Activated CD4-positive, CD25-positive, alpha-beta regulatory T cell (primary cell): ENCODE results near the gene DTX1.
"Not testable (repeated sequence)": the region's sequence is repeated elsewhere in the genome, so short reads cannot be mapped to it uniquely, and the experiment has no call there.

Experiments used
- DNase-seq, 4 experiments: peaks; one replicate each; lab custom pipeline; 2025; lab: John Stamatoyannopoulos, UW

The DTX1 gene

DNA sequence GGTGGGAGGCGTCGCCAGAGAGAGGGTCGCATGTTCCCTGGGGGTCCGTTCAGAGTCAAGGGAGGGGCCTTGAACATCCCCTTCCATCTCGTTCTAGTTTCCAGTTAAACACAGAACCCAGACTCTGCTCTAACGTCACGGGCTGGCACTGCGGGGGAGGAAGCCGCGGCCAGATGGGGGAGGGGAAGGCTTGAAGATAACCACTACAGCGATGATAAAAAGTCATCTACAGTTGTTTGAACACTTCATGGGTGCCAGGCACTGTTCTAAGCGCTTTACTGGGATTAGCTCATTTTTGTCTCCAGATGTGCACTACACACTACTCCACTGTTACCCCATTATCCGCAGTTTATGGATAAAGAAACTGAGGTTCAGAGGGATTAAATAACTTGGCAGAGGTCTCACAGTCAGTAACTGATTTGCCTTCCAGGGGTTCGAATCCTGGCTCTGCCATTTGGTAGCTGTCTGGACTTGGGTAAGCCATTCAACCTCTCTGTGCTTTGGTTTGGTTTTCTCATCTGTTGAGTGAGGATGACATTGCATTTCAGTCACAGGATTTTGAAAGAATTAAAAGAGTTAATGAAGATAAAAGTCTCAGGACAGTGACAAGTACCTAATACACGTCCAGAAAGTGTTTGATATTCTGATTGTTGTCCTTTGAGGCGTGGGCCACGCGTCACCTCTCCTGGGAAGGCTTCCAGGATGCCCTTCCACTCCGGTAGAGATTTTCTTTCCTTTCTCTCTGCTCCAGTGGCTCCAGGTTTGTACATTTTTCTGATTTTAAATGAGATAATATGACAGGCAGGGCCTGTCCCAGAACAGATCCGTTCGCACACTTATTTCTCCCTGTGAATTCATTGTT lies 79.8 kb downstream of the DTX1 start:
- DNase-seq, result peak in 3 of 4 experiments; percentile 21 to 34 (median 30)

DNA sequence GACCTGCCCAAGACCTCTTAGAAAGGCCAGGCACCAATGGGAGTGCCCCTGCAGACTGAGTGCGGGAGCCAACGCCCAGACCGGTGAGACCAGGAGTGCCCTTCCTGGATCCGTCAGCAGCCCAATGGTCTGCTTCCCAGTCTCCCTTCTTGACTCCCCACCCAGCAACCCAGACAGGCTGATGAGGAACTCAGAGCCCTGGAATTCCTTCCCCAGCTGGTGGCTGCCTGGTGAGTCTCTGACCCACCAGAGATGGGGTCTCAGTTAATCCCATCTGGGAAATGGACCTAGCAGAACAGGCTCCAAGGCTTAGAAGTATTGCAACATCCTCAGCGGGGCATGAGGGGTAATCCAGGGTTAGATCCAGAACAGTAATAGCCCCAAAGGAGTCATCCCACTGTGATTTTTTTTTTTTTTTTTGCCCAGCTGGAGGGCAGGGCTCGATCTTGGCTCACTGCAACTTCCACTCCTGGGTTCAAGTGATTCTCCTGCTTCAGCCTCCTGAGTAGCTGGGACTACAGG lies 80.5 kb downstream of the DTX1 start:
- no peak for DNase-seq

DNA sequence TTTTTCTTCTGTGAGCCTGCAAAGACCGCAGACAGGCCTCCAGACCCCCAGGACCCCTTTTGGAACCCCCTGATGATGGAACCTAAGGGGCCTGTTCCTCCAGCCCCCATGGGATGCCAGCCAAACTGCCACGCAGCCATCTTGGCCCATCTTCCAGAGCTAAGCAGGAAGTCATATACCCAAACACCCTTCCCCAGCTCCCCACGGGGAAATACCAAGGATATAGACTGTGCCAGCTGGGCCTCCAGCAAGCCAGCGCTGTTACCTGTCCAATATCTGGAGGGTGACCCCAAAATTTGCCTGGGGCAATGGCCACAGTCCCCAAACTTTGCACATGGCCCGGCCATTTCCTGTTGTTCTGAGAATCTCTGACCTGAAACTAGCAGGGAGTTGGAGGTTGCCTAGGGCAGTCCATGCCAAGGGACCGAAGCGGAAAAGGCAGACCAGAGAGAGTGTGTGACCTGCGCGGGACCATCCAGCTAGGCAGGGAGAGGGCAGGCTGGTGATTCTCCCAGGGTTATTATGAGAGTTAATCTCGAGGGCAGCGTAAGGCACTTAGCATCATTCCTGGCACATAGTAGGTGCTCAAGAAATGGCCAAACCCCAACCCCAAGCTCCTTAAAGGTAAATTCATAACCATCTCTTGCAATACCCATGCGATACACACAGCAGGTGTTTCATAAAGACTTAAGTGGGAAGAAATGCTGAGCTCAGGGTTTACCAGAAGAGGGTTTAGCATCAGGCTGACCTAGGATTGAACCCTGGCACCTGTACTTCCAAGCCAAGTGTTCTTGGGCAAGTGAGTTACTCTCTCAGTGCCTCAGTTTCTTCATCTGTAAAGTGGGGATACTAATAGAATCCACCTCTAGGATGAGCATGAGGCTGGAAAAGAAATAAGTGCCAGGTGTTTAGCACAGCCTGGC lies 81.6 kb downstream of the DTX1 start:
- DNase-seq, result no peak

DNA sequence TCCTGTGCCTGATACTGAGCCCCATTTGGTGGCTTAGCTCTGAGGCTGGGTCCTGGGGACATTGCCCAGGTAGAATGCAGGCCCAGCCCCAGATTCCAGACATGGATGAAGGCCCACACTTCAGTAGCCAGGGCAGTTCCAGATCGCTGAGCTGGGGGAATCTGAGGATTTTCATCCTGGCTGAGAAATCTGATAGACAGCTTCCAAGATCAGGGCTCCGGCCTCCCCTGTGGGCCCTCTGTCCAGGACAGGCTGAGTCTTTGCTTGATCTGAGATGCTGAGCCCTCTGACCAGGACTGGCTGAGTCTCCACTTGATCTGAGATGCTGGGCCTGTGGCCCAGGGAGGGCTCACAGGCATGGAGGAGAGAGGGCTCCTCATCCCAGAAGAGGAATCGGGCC lies 82.3 kb downstream of the DTX1 start:
- DNase-seq, result no peak

DNA sequence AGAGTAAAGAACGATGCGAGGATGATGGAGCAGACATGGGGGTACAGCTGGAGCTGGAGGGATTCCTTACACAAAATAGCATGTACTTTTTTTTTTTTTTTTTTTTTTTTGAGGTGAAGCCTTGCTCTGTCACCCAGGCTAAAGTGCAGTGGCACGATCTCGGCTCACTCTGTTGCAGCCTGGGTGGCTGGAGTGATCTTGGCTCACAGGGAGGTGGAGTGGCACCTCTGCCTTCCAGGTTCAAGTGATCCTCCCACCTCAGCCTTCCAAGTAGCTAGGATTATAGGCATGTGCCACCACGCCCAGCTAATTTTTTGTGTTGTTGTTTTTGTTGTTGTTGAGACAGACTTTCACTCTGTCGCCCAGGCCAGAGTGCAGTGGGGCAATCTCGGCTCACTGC lies 84.2 kb downstream of the DTX1 start:
- DNase-seq, result no peak

DNA sequence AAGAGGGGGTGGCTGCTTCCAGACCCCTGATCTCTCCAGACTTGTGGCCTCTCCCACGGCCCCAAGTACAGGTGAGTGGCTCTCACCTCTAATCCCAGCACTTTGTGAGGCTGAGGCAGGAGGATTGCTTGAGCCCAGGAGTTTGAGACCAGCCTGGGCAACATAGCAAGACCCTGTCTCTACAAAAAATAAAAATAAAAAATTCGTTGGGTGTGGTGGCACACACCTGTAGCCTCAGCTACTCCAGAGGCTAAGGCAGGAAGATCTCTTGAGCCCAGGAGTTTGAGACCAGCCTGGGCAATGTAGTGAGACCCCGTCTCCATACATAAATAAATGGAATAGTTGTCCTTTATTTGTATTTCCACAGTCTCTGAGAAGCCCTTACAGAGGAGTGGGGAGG lies 85.2 kb downstream of the DTX1 start:
- not testable (repeated sequence) for DNase-seq

DNA sequence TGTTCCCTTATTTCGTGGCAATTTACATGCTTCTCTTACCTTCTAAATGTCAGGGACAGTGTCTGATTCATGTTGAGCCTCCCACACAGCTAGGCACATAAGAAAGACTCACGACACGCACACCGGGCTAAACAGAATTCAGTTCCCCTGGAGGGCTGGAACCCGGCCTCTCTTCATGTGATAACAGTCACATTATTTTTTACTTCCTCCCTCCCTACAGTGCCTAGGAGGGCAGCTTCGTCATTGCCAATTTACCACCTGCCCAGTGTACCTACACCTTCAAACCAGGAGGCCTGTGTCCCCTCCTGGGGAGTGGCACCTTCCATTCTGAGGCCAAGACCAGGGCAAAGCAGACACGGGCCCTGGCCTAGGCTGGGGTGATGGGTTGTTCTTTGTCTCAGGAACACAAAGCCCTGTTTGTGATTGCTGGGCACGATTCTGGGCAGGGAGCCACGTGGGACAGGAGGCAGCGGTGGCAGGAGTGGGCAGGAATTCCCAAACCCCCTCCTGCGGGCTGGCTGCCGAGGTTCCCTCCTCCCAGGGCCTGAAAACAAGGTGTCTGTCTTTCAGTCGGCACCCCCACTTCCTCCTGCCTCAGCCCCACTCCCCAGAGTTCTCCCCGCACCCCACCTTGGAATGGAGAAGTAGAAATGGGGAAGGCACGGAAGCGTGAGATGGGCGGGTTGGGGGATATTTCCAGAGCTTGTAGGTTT lies 85.8 kb downstream of the DTX1 start:
- DNase-seq, result no peak

DNA sequence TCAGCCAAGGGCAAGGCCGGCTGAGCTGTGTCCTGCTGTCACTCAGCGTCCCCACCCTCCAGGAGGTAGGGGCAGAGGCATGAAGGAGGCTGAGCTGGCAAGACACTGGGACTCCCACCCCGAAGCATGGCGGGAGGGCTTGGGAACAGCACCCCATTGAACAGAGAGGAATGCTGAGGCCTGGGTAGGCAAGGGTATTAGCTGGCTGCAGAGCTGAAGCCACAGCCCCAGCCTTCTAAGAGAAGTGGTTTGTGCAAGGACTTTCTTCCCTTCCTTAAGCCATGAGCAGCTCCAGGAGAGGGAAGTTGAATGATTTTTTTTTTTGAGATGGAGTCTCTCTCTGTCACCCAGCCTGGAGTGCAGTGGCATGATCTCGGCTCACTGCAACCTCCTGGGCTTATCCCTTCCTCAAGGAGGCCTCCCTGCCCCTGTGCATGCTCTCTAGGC lies 86.4 kb downstream of the DTX1 start:
- DNase-seq, result no peak

DNA sequence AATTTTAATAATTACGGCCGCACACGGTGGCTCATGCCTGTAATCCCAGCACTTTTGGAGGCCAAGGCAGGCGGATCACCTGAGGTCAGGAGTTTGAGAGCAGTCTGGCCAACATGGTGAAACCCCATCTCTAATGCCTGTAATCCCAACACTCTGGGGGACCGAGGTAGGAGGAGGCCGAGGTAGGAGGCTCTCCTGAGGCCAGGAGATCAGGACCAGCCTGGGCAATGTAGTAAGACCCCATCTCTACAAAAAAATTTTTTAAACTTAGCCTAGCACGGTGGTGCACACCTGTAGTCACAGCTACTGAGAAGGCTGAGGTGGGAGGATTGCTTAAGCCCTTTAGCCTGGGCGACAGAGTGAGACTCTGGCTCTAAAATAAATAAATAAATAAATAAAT lies 87.4 kb downstream of the DTX1 start:
- DNase-seq, result no peak

DNA sequence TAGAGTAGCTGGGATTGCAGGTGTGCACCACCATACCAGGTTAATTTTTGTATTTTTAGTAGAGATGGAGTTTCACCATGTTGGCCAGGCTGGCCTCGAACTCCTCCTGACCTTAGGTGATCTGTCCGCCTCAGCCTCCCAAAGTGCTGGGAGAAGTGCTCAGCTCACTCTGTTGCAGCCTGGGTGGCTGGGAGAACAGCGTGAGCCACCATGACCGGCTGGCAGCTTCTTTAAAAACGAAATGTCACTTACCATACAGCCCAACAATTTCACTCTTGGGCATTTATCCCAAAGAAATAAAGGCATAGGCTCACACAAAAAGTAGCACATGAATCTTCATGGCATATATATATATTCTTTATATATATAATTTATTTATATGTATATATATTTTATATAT lies 88.3 kb downstream of the DTX1 start:
- no peak for DNase-seq

DNA sequence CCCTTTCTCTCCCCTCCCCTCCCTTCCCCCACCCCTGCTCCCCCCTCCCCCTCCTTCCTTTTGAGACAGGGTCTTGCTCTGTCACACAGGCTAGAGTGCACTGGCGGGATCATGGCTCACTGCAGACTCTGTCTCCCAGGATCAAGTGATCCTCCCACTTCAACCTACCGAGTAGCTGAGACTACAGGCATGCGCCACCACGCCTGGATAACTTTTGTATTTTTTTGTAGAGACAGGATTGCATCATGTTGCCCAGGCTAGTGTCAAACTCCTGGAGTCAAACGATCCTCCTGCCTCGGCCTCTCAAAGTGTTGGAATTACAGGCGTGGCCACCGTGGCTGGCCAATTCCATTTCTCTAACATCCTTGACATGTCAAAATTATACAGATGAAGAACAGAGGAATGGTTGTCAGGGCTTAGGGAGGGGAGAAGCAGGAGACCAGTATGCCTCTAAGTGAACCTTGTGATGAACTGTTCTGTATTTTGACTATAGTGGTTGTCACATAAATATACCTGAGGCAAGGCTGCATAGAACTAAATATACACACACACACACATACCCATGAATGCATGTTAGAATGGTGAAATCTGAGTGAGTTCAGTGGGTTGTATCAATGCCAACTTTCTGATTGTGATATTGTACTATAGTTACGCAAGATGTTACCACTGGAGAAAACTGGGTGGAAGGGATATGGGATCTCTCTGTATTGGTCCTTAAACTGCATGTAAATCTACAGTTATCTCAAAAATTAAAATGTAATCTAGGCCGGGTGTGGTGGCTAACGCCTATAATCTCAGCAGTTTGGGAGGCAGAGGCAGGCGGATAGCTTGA lies 89.4 kb downstream of the DTX1 start:
- no peak for DNase-seq

DNA sequence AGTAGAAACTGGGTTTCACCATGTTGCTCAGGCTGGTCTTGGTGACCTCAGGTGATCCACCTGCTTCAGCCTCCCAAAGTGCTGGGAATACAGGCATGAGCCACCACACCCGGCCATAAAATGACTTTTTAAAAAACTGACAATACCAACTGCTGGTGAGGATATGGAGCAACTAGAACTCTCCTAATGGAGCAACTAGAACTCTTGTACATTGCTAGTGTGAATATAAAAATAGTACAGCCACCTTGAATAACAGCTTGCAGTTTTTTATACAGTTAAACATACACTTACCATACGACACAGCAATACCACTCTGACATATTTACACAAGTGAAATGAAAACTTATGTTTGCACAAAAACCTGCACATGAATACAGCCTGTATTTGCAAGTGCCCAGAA lies 90.5 kb downstream of the DTX1 start:
- DNase-seq, result no peak
